ENCODE results near the gene PAEP.
"Not testable (repeated sequence)": the region's sequence is repeated elsewhere in the genome, so short reads cannot be mapped to it uniquely, and the experiment has no call there.

The PAEP gene

GRCh38 chr9:135525241-135526088 is 36.1 kb upstream of the PAEP start:
- DNase-seq (ENCODE audit: low read depth, low spot score), result no peak
- no peak overlapping the region for H3K27ac ChIP-seq

GRCh38 chr9:135526089-135526729 is 35.3 kb upstream of the PAEP start:
- DNase-seq (ENCODE audit: low read depth, low spot score), result no peak
- no peak overlapping the region for H3K27ac ChIP-seq

GRCh38 chr9:135526730-135527571 is 34.6 kb upstream of the PAEP start:
- H3K27ac ChIP-seq, result no peak overlapping the region
- DNase-seq (ENCODE audit: low read depth, low spot score), result no peak

- not testable (repeated sequence) for DNase-seq (ENCODE audit: low read depth, low spot score); H3K27ac ChIP-seq
Observed at GRCh38 chr9:135528842-135529435, 32.6 kb upstream of the PAEP start.

GRCh38 chr9:135530146-135530545 is 31.4 kb upstream of the PAEP start:
- H3K27ac ChIP-seq, result no peak overlapping the region
- DNase-seq (ENCODE audit: low read depth, low spot score), result no peak

GRCh38 chr9:135531096-135531495 is 30.5 kb upstream of the PAEP start:
- H3K27ac ChIP-seq, result no peak overlapping the region
- no peak for DNase-seq (ENCODE audit: low read depth, low spot score)

- no peak for DNase-seq (ENCODE audit: low read depth, low spot score)
Observed at GRCh38 chr9:135533113-135533512, 28.4 kb upstream of the PAEP start.

GRCh38 chr9:135533674-135534073 is 27.9 kb upstream of the PAEP start:
- H3K27ac ChIP-seq, result no peak overlapping the region

More at GRCh38 chr9:135533113-135533512, 28.4 kb upstream of the PAEP start:
- H3K27ac ChIP-seq, result no peak overlapping the region

GRCh38 chr9:135534192-135534711 is 27.3 kb upstream of the PAEP start:
- not testable (repeated sequence) for DNase-seq (ENCODE audit: low read depth, low spot score); H3K27ac ChIP-seq

More at GRCh38 chr9:135533674-135534073, 27.9 kb upstream of the PAEP start:
- DNase-seq (ENCODE audit: low read depth, low spot score), result no peak

GRCh38 chr9:135534826-135535225 is 26.7 kb upstream of the PAEP start:
- H3K27ac ChIP-seq; DNase-seq (ENCODE audit: low read depth, low spot score): not testable (repeated sequence)

- DNase-seq (ENCODE audit: low read depth, low spot score); H3K27ac ChIP-seq: not testable (repeated sequence)
Observed at GRCh38 chr9:135535631-135536030, 25.9 kb upstream of the PAEP start.

GRCh38 chr9:135536216-135536615 is 25.3 kb upstream of the PAEP start:
- DNase-seq (ENCODE audit: low read depth, low spot score), result no peak
- no peak overlapping the region for H3K27ac ChIP-seq

- not testable (repeated sequence) for H3K27ac ChIP-seq; DNase-seq (ENCODE audit: low read depth, low spot score)
Observed at GRCh38 chr9:135543262-135543894, 18.2 kb upstream of the PAEP start.

GRCh38 chr9:135544981-135545635 is 16.4 kb upstream of the PAEP start:
- no peak for DNase-seq (ENCODE audit: low read depth, low spot score)
- no peak overlapping the region for H3K27ac ChIP-seq

GRCh38 chr9:135545646-135546176 is 15.8 kb upstream of the PAEP start, which contains the start of gene OBP2A:
Gene OBP2A (plus strand): TSS chr9:135546126. CDS start chr9:135546181, 55 bp downstream.
- not testable (repeated sequence) for H3K27ac ChIP-seq; DNase-seq (ENCODE audit: low read depth, low spot score)

- not testable (repeated sequence) for H3K27ac ChIP-seq; DNase-seq (ENCODE audit: low read depth, low spot score)
Observed at GRCh38 chr9:135546792-135547617, 14.6 kb upstream of the PAEP start.

GRCh38 chr9:135547756-135548736 is 13.5 kb upstream of the PAEP start:
- no peak for DNase-seq (ENCODE audit: low read depth, low spot score)
- H3K27ac ChIP-seq, result no peak overlapping the region
